GM19351 (cell line): ENCODE measurements around the gene EPS8L3.

Source experiments
- ATAC-seq: cut with Tn5 transposase; IDR thresholded peaks from one replicate; pipeline ENCODE4 v1.9.1; 2021; ENCODE audit warnings: mild to moderate bottlenecking, moderate library complexity; ENCODE audit not compliant: unreplicated experiment

The EPS8L3 gene

GRCh38 chr1:109793486-109794318 lies 30.0 kb upstream of the EPS8L3 start:
- ATAC-seq = no peak

GRCh38 chr1:109793089-109793485 lies 29.4 kb upstream of the EPS8L3 start:
- no peak for ATAC-seq

- no peak for ATAC-seq
Measured at GRCh38 chr1:109792056-109792831, 28.5 kb upstream of the EPS8L3 start.

GRCh38 chr1:109791495-109792043 lies 27.8 kb upstream of the EPS8L3 start:
- no peak for ATAC-seq

- ATAC-seq = peak; percentile 77
Measured at GRCh38 chr1:109790735-109791494, 27.2 kb upstream of the EPS8L3 start.

- ATAC-seq = no peak
Measured at GRCh38 chr1:109790329-109790728, 26.6 kb upstream of the EPS8L3 start.

- no peak for ATAC-seq
Measured at GRCh38 chr1:109789551-109790180, 25.9 kb upstream of the EPS8L3 start.

- ATAC-seq = no peak
Measured at GRCh38 chr1:109788695-109789521, 25.2 kb upstream of the EPS8L3 start.

GRCh38 chr1:109787845-109788601 lies 24.3 kb upstream of the EPS8L3 start:
- no peak for ATAC-seq

- ATAC-seq = no peak
Measured at GRCh38 chr1:109787211-109787844, 23.6 kb upstream of the EPS8L3 start.

GRCh38 chr1:109786531-109787021 lies 22.9 kb upstream of the EPS8L3 start:
- ATAC-seq = no peak

- no peak for ATAC-seq
Measured at GRCh38 chr1:109786112-109786480, 22.4 kb upstream of the EPS8L3 start.

- ATAC-seq = no peak
Measured at GRCh38 chr1:109785446-109786111, 21.9 kb upstream of the EPS8L3 start.

GRCh38 chr1:109784551-109785252 lies 21.0 kb upstream of the EPS8L3 start:
- no peak for ATAC-seq

- no peak for ATAC-seq
Measured at GRCh38 chr1:109783436-109783835, 19.7 kb upstream of the EPS8L3 start.

- ATAC-seq = no peak
Measured at GRCh38 chr1:109782927-109783326, 19.2 kb upstream of the EPS8L3 start.

- ATAC-seq = no peak
Measured at GRCh38 chr1:109782514-109782913, 18.8 kb upstream of the EPS8L3 start.
